ENCODE measurements around the gene NAA20. TPM values are rescaled to one million over a fixed set of nuclear protein-coding genes. Genes with fewer than 3 reads are reported as not detected.

Gene NAA20
- total RNA-seq, 1 donor from 2014 or later = 36.3 TPM

DNA sequence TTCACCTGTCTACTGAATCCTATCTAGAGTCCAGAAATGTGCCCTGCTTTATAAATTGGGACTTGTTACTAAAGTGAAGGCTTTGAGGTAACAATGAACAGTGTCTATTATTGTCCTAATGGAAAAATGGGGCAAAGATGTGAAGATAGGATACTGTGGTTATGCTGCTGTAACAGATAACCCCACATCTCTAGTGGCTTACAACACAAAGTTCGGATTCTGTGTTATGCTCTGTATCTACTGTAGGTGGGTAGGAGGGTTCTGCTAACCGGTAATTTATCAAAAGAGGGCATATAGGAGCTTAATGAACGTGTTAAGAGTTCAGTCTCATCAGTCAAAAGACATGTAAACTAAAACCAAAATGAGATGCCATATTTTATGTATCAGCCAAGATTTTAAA is 6.2 kb downstream of the NAA20 start:
- Mint-ChIP-seq H3K27me3 (ENCODE audit: unreplicated experiment) (peaks cover 15% of the 10 kb centered on the region), H3K27ac (ENCODE audit: unreplicated experiment) (no peak overlapping the region), H3K9me3 (ENCODE audit: unreplicated experiment) (no peaks in the 10 kb centered on the region), H3K4me3 (ENCODE audit: unreplicated experiment) (no peak overlapping the region), H3K36me3 (ENCODE audit: low read depth, unreplicated experiment) (peaks cover 10% of the 10 kb centered on the region), H3K4me1 (ENCODE audit: unreplicated experiment) (peaks cover 20% of the 10 kb centered on the region)
- TF ChIP-seq, protein P1, sequence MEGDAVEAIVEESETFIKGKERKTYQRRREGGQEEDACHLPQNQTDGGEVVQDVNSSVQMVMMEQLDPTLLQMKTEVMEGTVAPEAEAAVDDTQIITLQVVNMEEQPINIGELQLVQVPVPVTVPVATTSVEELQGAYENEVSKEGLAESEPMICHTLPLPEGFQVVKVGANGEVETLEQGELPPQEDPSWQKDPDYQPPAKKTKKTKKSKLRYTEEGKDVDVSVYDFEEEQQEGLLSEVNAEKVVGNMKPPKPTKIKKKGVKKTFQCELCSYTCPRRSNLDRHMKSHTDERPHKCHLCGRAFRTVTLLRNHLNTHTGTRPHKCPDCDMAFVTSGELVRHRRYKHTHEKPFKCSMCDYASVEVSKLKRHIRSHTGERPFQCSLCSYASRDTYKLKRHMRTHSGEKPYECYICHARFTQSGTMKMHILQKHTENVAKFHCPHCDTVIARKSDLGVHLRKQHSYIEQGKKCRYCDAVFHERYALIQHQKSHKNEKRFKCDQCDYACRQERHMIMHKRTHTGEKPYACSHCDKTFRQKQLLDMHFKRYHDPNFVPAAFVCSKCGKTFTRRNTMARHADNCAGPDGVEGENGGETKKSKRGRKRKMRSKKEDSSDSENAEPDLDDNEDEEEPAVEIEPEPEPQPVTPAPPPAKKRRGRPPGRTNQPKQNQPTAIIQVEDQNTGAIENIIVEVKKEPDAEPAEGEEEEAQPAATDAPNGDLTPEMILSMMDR (IDR thresholded peaks at IDR 0.05; ENCODE audit: unreplicated experiment) = no peak
- no peak for DNase-seq (ENCODE audit: low spot score)

GRCh38 chr20:20024942-20025341 is 7.8 kb downstream of the NAA20 start:
- Mint-ChIP-seq H3K4me3 (ENCODE audit: unreplicated experiment) (no peak overlapping the region), H3K36me3 (ENCODE audit: low read depth, unreplicated experiment) (peaks cover 5% of the 10 kb centered on the region), H3K27ac (ENCODE audit: unreplicated experiment) (no peak overlapping the region), H3K27me3 (ENCODE audit: unreplicated experiment) (peaks cover 7% of the 10 kb centered on the region), H3K9me3 (ENCODE audit: unreplicated experiment) (no peaks in the 10 kb centered on the region), H3K4me1 (ENCODE audit: unreplicated experiment) (peaks cover 14% of the 10 kb centered on the region)
- TF ChIP-seq, protein P1 (IDR thresholded peaks at IDR 0.05; ENCODE audit: unreplicated experiment) = no peak
- DNase-seq (ENCODE audit: low spot score) = no peak

DNA sequence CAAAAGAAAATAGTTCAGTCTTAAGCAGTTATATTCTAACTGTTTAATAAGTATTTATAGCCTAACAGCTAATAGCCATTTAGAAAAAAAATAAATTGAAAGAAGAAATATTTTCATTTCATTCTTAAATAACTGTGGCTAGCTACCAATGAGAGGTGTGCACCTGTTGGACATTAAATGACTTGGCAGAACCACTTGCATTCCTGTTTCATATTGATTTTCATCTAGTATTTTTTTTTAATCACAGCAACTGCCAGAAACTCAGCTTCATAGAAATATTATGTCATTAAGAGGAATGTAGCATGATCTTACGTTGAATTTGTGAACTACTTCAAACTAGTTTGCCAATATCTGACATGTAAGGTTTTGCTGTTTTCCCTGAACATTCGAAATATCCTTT is 10.1 kb downstream of the NAA20 start:
- no peak overlapping the region for H3K4me3 Mint-ChIP-seq (ENCODE audit: unreplicated experiment)
- TF ChIP-seq, protein P1 (IDR thresholded peaks at IDR 0.05; ENCODE audit: unreplicated experiment) = no peak
- H3K9me3 Mint-ChIP-seq (ENCODE audit: unreplicated experiment) = no peaks in the 10 kb centered on the region
- no peak overlapping the region for H3K27ac Mint-ChIP-seq (ENCODE audit: unreplicated experiment)
- H3K27me3 Mint-ChIP-seq (ENCODE audit: unreplicated experiment) = no peaks in the 10 kb centered on the region
- no peaks in the 10 kb centered on the region for H3K4me1 Mint-ChIP-seq (ENCODE audit: unreplicated experiment)
- H3K36me3 Mint-ChIP-seq (ENCODE audit: low read depth, unreplicated experiment) = peaks cover 5% of the 10 kb centered on the region
- no peak for DNase-seq (ENCODE audit: low spot score)

DNA sequence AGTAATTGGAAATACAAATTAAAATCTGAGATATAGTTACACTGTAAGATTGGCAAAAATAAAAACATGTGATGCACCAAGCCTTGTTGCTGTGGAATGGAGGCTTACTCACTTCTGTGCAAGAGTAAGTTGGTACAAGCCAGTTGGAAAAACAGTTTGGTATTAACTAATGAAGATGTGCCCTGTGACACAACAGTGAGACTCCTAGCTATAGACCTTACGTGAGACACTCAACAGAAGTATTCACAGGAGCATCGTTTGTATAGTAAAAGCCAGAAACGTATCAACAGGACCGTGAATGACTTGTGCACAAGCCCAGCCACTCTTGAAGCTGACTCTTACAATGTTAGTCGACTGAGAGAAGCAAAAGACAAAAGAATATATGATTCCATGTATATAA is 14.6 kb downstream of the NAA20 start:
- no peaks in the 10 kb centered on the region for H3K27me3 Mint-ChIP-seq (ENCODE audit: unreplicated experiment)
- no peaks in the 10 kb centered on the region for H3K9me3 Mint-ChIP-seq (ENCODE audit: unreplicated experiment)
- peaks cover 5% of the 10 kb centered on the region for H3K36me3 Mint-ChIP-seq (ENCODE audit: low read depth, unreplicated experiment)

GRCh38 chr20:20034486-20034885 is 17.3 kb downstream of the NAA20 start:
- Mint-ChIP-seq H3K27ac (ENCODE audit: unreplicated experiment) (no peak overlapping the region), H3K27me3 (ENCODE audit: unreplicated experiment) (no peaks in the 10 kb centered on the region), H3K36me3 (ENCODE audit: low read depth, unreplicated experiment) (peaks cover 13% of the 10 kb centered on the region), H3K4me1 (ENCODE audit: unreplicated experiment) (no peaks in the 10 kb centered on the region), H3K9me3 (ENCODE audit: unreplicated experiment) (no peaks in the 10 kb centered on the region), H3K4me3 (ENCODE audit: unreplicated experiment) (no peak overlapping the region)
- no peak for DNase-seq (ENCODE audit: low spot score)
- TF ChIP-seq, protein P1 (IDR thresholded peaks at IDR 0.05; ENCODE audit: unreplicated experiment) = no peak

More for the DNA sequence above, 14.6 kb downstream of the NAA20 start:
- no peak overlapping the region for H3K27ac Mint-ChIP-seq (ENCODE audit: unreplicated experiment)
- H3K4me3 Mint-ChIP-seq (ENCODE audit: unreplicated experiment) = no peak overlapping the region
- TF ChIP-seq, protein P1 (IDR thresholded peaks at IDR 0.05; ENCODE audit: unreplicated experiment) = no peak
- DNase-seq (ENCODE audit: low spot score) = no peak
- no peaks in the 10 kb centered on the region for H3K4me1 Mint-ChIP-seq (ENCODE audit: unreplicated experiment)

Data from endothelial cell (in vitro differentiated cells).